HG03175 (cell line): ENCODE results near the gene LAX1.
"Not testable (repeated sequence)": the region's sequence is repeated elsewhere in the genome, so short reads cannot be mapped to it uniquely, and the experiment has no call there.

Experiments
- ATAC-seq: cut with Tn5 transposase; IDR thresholded peaks from one replicate; pipeline ENCODE4 v1.9.1; 2021; ENCODE audit warnings: mild to moderate bottlenecking, moderate library complexity; ENCODE audit not compliant: unreplicated experiment

LAX1 gene

GRCh38 chr1:203765029-203765837 is at the start of gene LAX1:
Gene LAX1, plus strand, starts transcription at chr1:203765183. Its CDS starts 383 bp downstream, at chr1:203765566.
- peak; percentile 95 for ATAC-seq

- no peak for ATAC-seq
Measured at GRCh38 chr1:203717120-203717519, 47.9 kb upstream of the LAX1 start.

- ATAC-seq: no peak
Measured at GRCh38 chr1:203720242-203720641, 44.7 kb upstream of the LAX1 start.

GRCh38 chr1:203722909-203723308 is 42.1 kb upstream of the LAX1 start:
- ATAC-seq: no peak

GRCh38 chr1:203726417-203726867 is 38.5 kb upstream of the LAX1 start:
- no peak for ATAC-seq

GRCh38 chr1:203733009-203733863 is 31.7 kb upstream of the LAX1 start:
- no peak for ATAC-seq

GRCh38 chr1:203742436-203742835 is 22.5 kb upstream of the LAX1 start:
- no peak for ATAC-seq

GRCh38 chr1:203743091-203743571 is 21.9 kb upstream of the LAX1 start:
- no peak for ATAC-seq

- no peak for ATAC-seq
Measured at GRCh38 chr1:203744075-203744972, 20.7 kb upstream of the LAX1 start.

- ATAC-seq: no peak
Measured at GRCh38 chr1:203746281-203746680, 18.7 kb upstream of the LAX1 start.

- no peak for ATAC-seq
Measured at GRCh38 chr1:203751051-203751450, 13.9 kb upstream of the LAX1 start.

- not testable (repeated sequence) for ATAC-seq
Measured at GRCh38 chr1:203751618-203752361, 13.2 kb upstream of the LAX1 start.

GRCh38 chr1:203754455-203754864 is 10.5 kb upstream of the LAX1 start:
- ATAC-seq: peak; percentile 65

GRCh38 chr1:203756036-203756435 is 8.9 kb upstream of the LAX1 start:
- ATAC-seq: no peak

- ATAC-seq: not testable (repeated sequence)
Measured at GRCh38 chr1:203758749-203759148, 6.2 kb upstream of the LAX1 start.

- ATAC-seq: no peak
Measured at GRCh38 chr1:203760506-203760905, 4.5 kb upstream of the LAX1 start.

- not testable (repeated sequence) for ATAC-seq
Measured at GRCh38 chr1:203761958-203762357, 3.0 kb upstream of the LAX1 start.

GRCh38 chr1:203763505-203763904 is 1.5 kb upstream of the LAX1 start:
- ATAC-seq: no peak

- no peak for ATAC-seq
Measured at GRCh38 chr1:203764105-203765028, 616 bp upstream of the LAX1 start.
